GM12878 (cell line): ENCODE data around the gene HDAC9. TPM values are rescaled to one million over a fixed set of nuclear protein-coding genes. Genes with fewer than 3 reads are reported as not detected.

Experiments
- ATAC-seq: fragments of 200-7000 bp; cut with Tn5 transposase; 3 replicates; pipeline ENCODE4 v1.9.1; 2020; ENCODE audit warnings: mild to moderate bottlenecking, moderate library complexity
- BruUV-seq: library from RNA; stranded (reverse); fragments of 400-500 nt; replicated peaks from 2 replicates; lab custom pipeline; 2021; lab: Mats Ljungman, UMichigan
- CTCF ChIA-PET: fragments of 300-600 bp; sonication (Branson Sonifier 250); formaldehyde crosslinking; extraction: SDS; loops from one replicate; lab custom pipeline; 2021; ENCODE audit warnings: inconsistent platforms; lab: Yijun Ruan, JAX
- POLR2A ChIA-PET: fragments of 350-600 bp; formaldehyde crosslinking; extraction: SDS; loops from one replicate; lab custom pipeline; 2021; ENCODE audit warnings: inconsistent platforms; lab: Charles Lee
- RAD21 ChIA-PET: fragments of 300-600 bp; sonication (Branson Sonifier 250); formaldehyde crosslinking; loops from one replicate; lab custom pipeline; 2023; ENCODE audit warnings: antibody characterized with exemption; ENCODE audit not compliant: unreplicated experiment; lab: Charles Lee
- SMC1A ChIA-PET: fragments of 300-600 bp; sonication (Branson Sonifier 250); formaldehyde crosslinking; loops from one replicate; lab custom pipeline; 2023; ENCODE audit not compliant: unreplicated experiment, uncharacterized antibody; lab: Charles Lee
- DNase-seq: peaks from one replicate; pipeline ENCODE4 v3.0.0-alpha.2; 2011; ENCODE audit warnings: low read depth, low spot score
- FAIRE-seq: peaks from 3 replicates; lab custom pipeline; 2011; peaks lifted over from hg19 to GRCh38; lab: Jason Lieb, UNC
- H2AFZ ChIP-seq: 2 replicates; pipeline ENCODE4 v1.6.0; 2011; ENCODE audit warnings: low read depth, low read length, control low read depth; ENCODE audit not compliant: control insufficient read depth
- H3K27ac ChIP-seq: 2 replicates; pipeline ENCODE4 v1.5.1; 2011; ENCODE audit warnings: control low read depth; ENCODE audit not compliant: control insufficient read depth, insufficient read depth
- H3K27me3 ChIP-seq, 2 experiments: replicated peaks in 1 of 2; 2 replicates each; pipeline versions ENCODE4 v1.6.0 to v1.6.1; 2011; ENCODE audit warnings: low read length in 1 of 2; ENCODE audit not compliant: control insufficient read depth in 2 of 2, insufficient read depth in 2 of 2
- H3K36me3 ChIP-seq, 2 experiments: 2 replicates each; pipeline ENCODE4 v1.5.1; 2011; ENCODE audit warnings: low read length in 1 of 2; ENCODE audit not compliant: control insufficient read depth in 2 of 2, insufficient read depth in 2 of 2
- H3K4me1 ChIP-seq: 2 replicates; pipeline ENCODE4 v1.6.1; 2011; ENCODE audit warnings: mild to moderate bottlenecking, low read length, moderate library complexity, mixed read lengths; ENCODE audit not compliant: control insufficient read depth, insufficient read depth
- H3K4me2 ChIP-seq: 2 replicates; pipeline ENCODE4 v1.6.0; 2011; ENCODE audit warnings: control low read depth; ENCODE audit not compliant: control insufficient read depth, insufficient read depth
- H3K4me3 ChIP-seq: fragments of 200-600 bp; sonication (generic); 2 replicates; pipeline ENCODE4 v1.5.1; 2016
- H3K79me2 ChIP-seq: 2 replicates; pipeline ENCODE4 v1.6.0; 2011; ENCODE audit warnings: low read length; ENCODE audit not compliant: control insufficient read depth, insufficient read depth
- H3K9ac ChIP-seq: 2 replicates; pipeline ENCODE4 v1.8.0; 2011; ENCODE audit warnings: low read length, control low read depth, mixed read lengths; ENCODE audit not compliant: control insufficient read depth, insufficient read depth
- H3K9me3 ChIP-seq: replicated peaks from 3 replicates; pipeline ENCODE4 v1.5.1; 2011; ENCODE audit warnings: mild to moderate bottlenecking, low read length; ENCODE audit not compliant: control insufficient read depth, insufficient read depth
- H4K20me1 ChIP-seq: 2 replicates; pipeline ENCODE4 v1.6.0; 2011; ENCODE audit not compliant: control insufficient read depth, insufficient read depth
- ASH2L ChIP-seq: fragments of 300-600, 200-600 bp; sonication (generic); IDR thresholded peaks from 2 replicates; pipeline ENCODE4 v1.6.1; 2017; ENCODE audit warnings: low read depth, mild to moderate bottlenecking, borderline replicate concordance
- BHLHE40 ChIP-seq, 2 experiments: fragments of 450-650 bp in 1 of 2; IDR thresholded peaks; 2 replicates each; pipeline ENCODE4 v1.6.1; 2011 to 2017; ENCODE audit warnings: low read depth in 2 of 2, borderline replicate concordance in 1 of 2, improper control_type of control experiment in 1 of 2, low read length in 1 of 2, mild to moderate bottlenecking in 1 of 2
- BMI1 ChIP-seq: fragments of 450-650 bp; IDR thresholded peaks from 2 replicates; pipeline ENCODE4 v1.6.1; 2016; ENCODE audit warnings: mild to moderate bottlenecking, moderate library complexity, borderline replicate concordance
- CHD2 ChIP-seq: IDR thresholded peaks from 2 replicates; pipeline ENCODE4 v1.6.1; 2011; ENCODE audit warnings: low read depth, low read length, improper control_type of control experiment, borderline replicate concordance
- CTCF ChIP-seq, 3 experiments: IDR thresholded peaks in 2 of 3; conservative IDR thresholded peaks in 1 of 3; 2 replicates each; pipeline ENCODE4 v1.5.1; 2011; ENCODE audit warnings: low read depth in 3 of 3, low read length in 3 of 3, mild to moderate bottlenecking in 3 of 3, control low read depth in 2 of 3, moderate library complexity in 2 of 3, inconsistent platforms in 1 of 3, mixed read lengths in 1 of 3; ENCODE audit not compliant: control insufficient read depth in 2 of 3, insufficient read depth in 1 of 3; ENCODE audit errors: extremely low read depth in 1 of 3
- DPF2 ChIP-seq: fragments of 450-650 bp; IDR thresholded peaks from 2 replicates; pipeline ENCODE4 v1.6.1; 2017; ENCODE audit warnings: mild to moderate bottlenecking
- EP300 ChIP-seq, 2 experiments: fragments of 150-350 bp in 1 of 2; IDR thresholded peaks; 2 replicates each; pipeline ENCODE4 v1.6.1; 2011 to 2012; ENCODE audit warnings: low read depth in 2 of 2, low read length in 2 of 2, borderline replicate concordance in 1 of 2, improper control_type of control experiment in 1 of 2, inconsistent platforms in 1 of 2; ENCODE audit not compliant: control insufficient read depth in 1 of 2
- FOXM1 ChIP-seq: IDR thresholded peaks from 2 replicates; pipeline ENCODE4 v1.6.1; 2012; ENCODE audit warnings: low read depth, mild to moderate bottlenecking, inconsistent platforms, low read length, moderate library complexity
- IKZF1 ChIP-seq: fragments of 450-650 bp; conservative IDR thresholded peaks from 2 replicates; pipeline ENCODE4 v1.6.1; 2017; ENCODE audit warnings: antibody characterized with exemption, mild to moderate bottlenecking
- JUND ChIP-seq: IDR thresholded peaks from 2 replicates; pipeline ENCODE4 v1.6.1; 2012; ENCODE audit warnings: low read depth, mild to moderate bottlenecking, low read length, improper control_type of control experiment, moderate library complexity
- MTA2 ChIP-seq: fragments of 450-650 bp; IDR thresholded peaks from 2 replicates; pipeline ENCODE4 v1.6.1; 2016; ENCODE audit warnings: low read depth, mild to moderate bottlenecking, moderate library complexity
- NBN ChIP-seq: fragments of 450-650 bp; IDR thresholded peaks from 2 replicates; pipeline ENCODE4 v1.6.1; 2016
- NR2F1 ChIP-seq: fragments of 450-650 bp; conservative IDR thresholded peaks from 2 replicates; pipeline ENCODE4 v1.6.1; 2017; ENCODE audit warnings: mild to moderate bottlenecking
- PAX5 ChIP-seq: IDR thresholded peaks from 2 replicates; pipeline ENCODE4 v1.6.1; 2011; ENCODE audit warnings: low read depth, low read length, borderline replicate concordance
- POLR2AphosphoS5 ChIP-seq: IDR thresholded peaks from 2 replicates; pipeline ENCODE4 v1.6.1; 2011; ENCODE audit warnings: mild to moderate bottlenecking, low read length, inconsistent platforms
- RFX5 ChIP-seq: IDR thresholded peaks from 2 replicates; pipeline ENCODE4 v1.6.1; 2011; ENCODE audit warnings: low read depth, low read length, improper control_type of control experiment
- SPI1 ChIP-seq: IDR thresholded peaks from 2 replicates; pipeline ENCODE4 v1.6.1; 2011; ENCODE audit warnings: low read depth, mild to moderate bottlenecking, low read length, moderate library complexity, borderline replicate concordance; ENCODE audit not compliant: insufficient read depth
- SREBF2 ChIP-seq: IDR thresholded peaks from 2 replicates; pipeline ENCODE4 v1.6.1; 2012; ENCODE audit warnings: mild to moderate bottlenecking, low read length
- TCF3 ChIP-seq: IDR thresholded peaks from 2 replicates; pipeline ENCODE4 v1.6.1; 2012; ENCODE audit warnings: low read depth, mild to moderate bottlenecking, low read length, borderline replicate concordance; ENCODE audit not compliant: insufficient read depth
- ZNF274 ChIP-seq: IDR thresholded peaks from one replicate; pipeline ENCODE4 v1.8.0; 2011; ENCODE audit not compliant: insufficient read length, insufficient read depth
- ZSCAN29 ChIP-seq: fragments of 450-650 bp; IDR thresholded peaks from 2 replicates; pipeline ENCODE4 v1.6.1; 2017; ENCODE audit warnings: mild to moderate bottlenecking, moderate library complexity
- ZZZ3 ChIP-seq: IDR thresholded peaks from 2 replicates; pipeline ENCODE4 v1.6.1; 2011; ENCODE audit warnings: low read depth; ENCODE audit not compliant: control insufficient read depth, insufficient read length
- in situ Hi-C: fragments of 300-500 bp; cut with MboI; formaldehyde crosslinking; loops from 9 replicates; pipeline ENCODE4 v1.14.3; 2018; ENCODE audit warnings: mixed read lengths
- intact Hi-C: fragments of 100-400 bp; cut with micrococcal nuclease; formaldehyde crosslinking; loops from one replicate; pipeline ENCODE4 v1.14.2; 2022; ENCODE audit not compliant: unreplicated experiment
- polyA plus RNA-seq, 11 experiments: library from polyadenylated mRNA; depleted of rRNA in 4 of 11; unstranded in 6 of 11; stranded (reverse) in 5 of 11; fragments of >200 nt; fragmentation: Nextera tagmentation in 4 of 11; fragmentation: Illumina TruSeq in 1 of 11; extraction: Ambion mirVana in 4 of 11; extraction: Trizol in 1 of 11; gene quantifications; 1 replicate in 1 of 11; 2 replicates in 10 of 11; pipeline versions ENCODE4 v1.2.1 to v1.2.3, GENCODE V29; 2011 to 2016; ENCODE audit warnings: inconsistent platforms in 2 of 11, missing spikeins in 2 of 11, low read depth in 1 of 11
- total RNA-seq, 4 experiments: library from RNA; depleted of rRNA in 3 of 4; stranded (reverse); fragments of >200 nt in 3 of 4; fragmentation: Illumina TruSeq in 1 of 4; extraction: Trizol in 1 of 4; gene quantifications; 2 replicates each; pipeline versions ENCODE4 v1.2.1 to v1.2.3, GENCODE V29; 2013 to 2021
- TF ChIP-seq, protein P1 (sequence below): fragments of 450-650 bp; IDR thresholded peaks from 2 replicates; pipeline ENCODE4 v1.6.1; 2017; ENCODE audit warnings: low read depth, mild to moderate bottlenecking, moderate library complexity

Gene HDAC9
- total and polyA plus RNA-seq, 10 of the 15 experiments (the other 5 are each of a cell fraction or from before 2014, with no cell fraction given) = 0.73 to 12.8 (median 0.92) TPM

- intact Hi-C loops = no loop called here
- Histone ChIP-seq H3K27me3 (no peaks in the 10 kb centered on the region), H3K79me2 (no peaks in the 10 kb centered on the region), H3K4me3 (no peak overlapping the region), H3K27ac (no peak overlapping the region), H3K9me3 (no peaks in the 10 kb centered on the region), H3K36me3 (no peaks in the 10 kb centered on the region), H3K4me1 (no peaks in the 10 kb centered on the region), H3K4me2 (no peak overlapping the region), H4K20me1 (no peaks in the 10 kb centered on the region), H3K9ac (no peak overlapping the region), H2AFZ (no peak overlapping the region)
- ChIA-PET RAD21 (interaction anchor here (0.9 to 1.3 kb wide), 2 partner anchors 44 to 121 kb away, joined by 4 read pairs; no protein-coding TSS in a partner anchor), SMC1A (interaction anchor here (0.9 to 1.9 kb wide), 5 partner anchors 12 to 121 kb away, joined by 3 to 6 read pairs (median 3); no protein-coding TSS in a partner anchor), CTCF (interaction anchor here (0.9 to 1.3 kb wide), 3 partner anchors 10 to 311 kb away, joined by 3 to 5 read pairs (median 3); no protein-coding TSS in a partner anchor), POLR2A (interaction anchor here (0.6 kb wide), 1 partner anchor 745 kb away, joined by 4 read pairs; no protein-coding TSS in a partner anchor)
- FAIRE-seq (no peak), ATAC-seq (peak; percentile 85), DNase-seq (peak; percentile 2)
- in situ Hi-C loops = no loop called here
- no TSS peak for BruUV-seq
- TF ChIP-seq MTA2 = peak; percentile 99
- no peak for TF ChIP-seq SREBF2
- TF ChIP-seq EP300 (IDR thresholded peaks at IDR 0.05; ENCODE audit: borderline replicate concordance in 1 of 2, control insufficient read depth in 1 of 2, low read depth in 2 of 2, low read length in 2 of 2) = 0 out of 4 replicates have a peak, but pooled peaks of 1 of the 2 experiments have one; percentile 40
- no peak for TF ChIP-seq ASH2L
- no peak for TF ChIP-seq ZZZ3
- no peak for TF ChIP-seq PAX5
- 0 out of 2 replicates have a peak, but pooled peaks have one; percentile 40 for TF ChIP-seq NBN
- TF ChIP-seq IKZF1 = peak; percentile 88
- TF ChIP-seq BMI1 = peak; percentile 57; the same call in 1 of the 2 replicates
- TF ChIP-seq JUND = no peak
- TF ChIP-seq, protein P1, sequence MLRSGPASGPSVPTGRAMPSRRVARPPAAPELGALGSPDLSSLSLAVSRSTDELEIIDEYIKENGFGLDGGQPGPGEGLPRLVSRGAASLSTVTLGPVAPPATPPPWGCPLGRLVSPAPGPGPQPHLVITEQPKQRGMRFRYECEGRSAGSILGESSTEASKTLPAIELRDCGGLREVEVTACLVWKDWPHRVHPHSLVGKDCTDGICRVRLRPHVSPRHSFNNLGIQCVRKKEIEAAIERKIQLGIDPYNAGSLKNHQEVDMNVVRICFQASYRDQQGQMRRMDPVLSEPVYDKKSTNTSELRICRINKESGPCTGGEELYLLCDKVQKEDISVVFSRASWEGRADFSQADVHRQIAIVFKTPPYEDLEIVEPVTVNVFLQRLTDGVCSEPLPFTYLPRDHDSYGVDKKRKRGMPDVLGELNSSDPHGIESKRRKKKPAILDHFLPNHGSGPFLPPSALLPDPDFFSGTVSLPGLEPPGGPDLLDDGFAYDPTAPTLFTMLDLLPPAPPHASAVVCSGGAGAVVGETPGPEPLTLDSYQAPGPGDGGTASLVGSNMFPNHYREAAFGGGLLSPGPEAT = peak; percentile 74; the same call in 1 of the 2 replicates
- TF ChIP-seq NR2F1 = 0 out of 2 replicates have a peak, but pooled peaks have one; percentile 23
- peak; percentile 20 to 59; a peak in 2 of 4 replicates for TF ChIP-seq BHLHE40 (IDR thresholded peaks at IDR 0.05; ENCODE audit: borderline replicate concordance in 1 of 2, low read depth in 2 of 2, low read length in 1 of 2)
- no peak for TF ChIP-seq POLR2AphosphoS5
- TF ChIP-seq FOXM1 = no peak
- 0 out of 2 replicates have a peak, but pooled peaks have one; percentile 5 for TF ChIP-seq SPI1
- TF ChIP-seq ZNF274 = no peak
- no peak for TF ChIP-seq CHD2
- peak; percentile 74 for TF ChIP-seq DPF2
- TF ChIP-seq CTCF (IDR thresholded peaks at IDR 0.05 in 2 of 3, conservative IDR thresholded peaks at IDR 0.05 in 1 of 3; ENCODE audit: control insufficient read depth in 2 of 3, extremely low read depth in 1 of 3, insufficient read depth in 1 of 3, low read depth in 3 of 3, low read length in 3 of 3) = no peak
- TF ChIP-seq ZSCAN29 = no peak
- TF ChIP-seq TCF3 = no peak
- TF ChIP-seq RFX5 = no peak
Measured at GRCh38 chr7:18740579-18740988, 245.0 kb downstream of the HDAC9 start.
